Fibroblast of the aortic adventitia (primary cell): Measurements from ENCODE around the gene PDSS2. TPM values are rescaled to one million over a fixed set of nuclear protein-coding genes. Genes with fewer than 3 reads are reported as not detected.

Experiments used
- DNase-seq: peaks from one replicate; pipeline ENCODE4 v3.0.0-alpha.2; 2010; ENCODE audit warnings: low read depth
- H3K4me3 ChIP-seq: 2 replicates; pipeline ENCODE4 v1.5.1; 2011; ENCODE audit warnings: low read depth, mild to moderate bottlenecking, control low read depth, low read length, moderate library complexity
- total RNA-seq: library from RNA; depleted of rRNA; stranded (reverse); fragments of >200 nt; gene quantifications from 2 replicates; pipeline ENCODE4 v1.2.3, GENCODE V29; 2012; ENCODE audit warnings: low replicate concordance
- TF ChIP-seq, protein P1 (sequence below): IDR thresholded peaks from 2 replicates; pipeline ENCODE4 v1.5.1; 2011; ENCODE audit warnings: mild to moderate bottlenecking, low read length, control low read depth, inconsistent platforms; ENCODE audit not compliant: insufficient read depth

PDSS2 gene
- total RNA-seq, 1 donor: 14.4 TPM

DNA sequence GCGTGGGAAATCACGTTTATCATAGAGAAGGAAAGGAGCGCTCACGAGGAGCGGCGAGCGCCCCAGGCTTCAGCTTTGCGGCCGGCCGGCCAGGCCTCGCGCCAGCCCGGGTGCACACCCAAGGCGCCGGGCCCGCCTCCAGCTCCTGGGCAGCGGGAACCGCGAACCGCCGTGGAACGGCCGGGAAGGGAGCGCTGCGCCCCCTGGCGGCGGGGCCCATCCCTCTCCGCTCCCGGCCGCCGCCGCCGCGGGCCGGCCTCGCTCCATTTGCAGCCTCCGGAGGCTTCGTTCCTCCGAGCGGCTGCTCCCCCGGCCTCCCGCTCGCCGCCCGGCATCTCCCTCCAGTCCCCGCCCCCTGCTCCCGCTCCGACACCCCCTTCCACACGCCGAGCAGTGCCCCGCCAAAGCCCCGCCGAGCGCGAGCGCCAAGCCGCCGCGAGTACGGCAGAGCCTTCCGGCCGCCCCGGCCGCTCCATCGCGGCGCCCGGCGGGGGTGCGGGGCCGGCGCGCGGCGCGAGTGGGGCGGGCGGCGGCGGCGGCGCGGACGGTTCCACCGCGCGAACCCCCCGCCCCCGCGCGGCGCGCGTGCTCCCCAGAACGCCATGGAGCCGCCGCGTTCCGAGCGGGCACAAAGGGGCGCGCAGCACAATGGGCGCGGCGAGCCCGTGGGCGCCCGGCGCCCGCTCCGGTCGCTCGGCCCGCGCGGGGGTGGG lies 345.0 kb downstream of the PDSS2 start:
- TF ChIP-seq, protein P1, sequence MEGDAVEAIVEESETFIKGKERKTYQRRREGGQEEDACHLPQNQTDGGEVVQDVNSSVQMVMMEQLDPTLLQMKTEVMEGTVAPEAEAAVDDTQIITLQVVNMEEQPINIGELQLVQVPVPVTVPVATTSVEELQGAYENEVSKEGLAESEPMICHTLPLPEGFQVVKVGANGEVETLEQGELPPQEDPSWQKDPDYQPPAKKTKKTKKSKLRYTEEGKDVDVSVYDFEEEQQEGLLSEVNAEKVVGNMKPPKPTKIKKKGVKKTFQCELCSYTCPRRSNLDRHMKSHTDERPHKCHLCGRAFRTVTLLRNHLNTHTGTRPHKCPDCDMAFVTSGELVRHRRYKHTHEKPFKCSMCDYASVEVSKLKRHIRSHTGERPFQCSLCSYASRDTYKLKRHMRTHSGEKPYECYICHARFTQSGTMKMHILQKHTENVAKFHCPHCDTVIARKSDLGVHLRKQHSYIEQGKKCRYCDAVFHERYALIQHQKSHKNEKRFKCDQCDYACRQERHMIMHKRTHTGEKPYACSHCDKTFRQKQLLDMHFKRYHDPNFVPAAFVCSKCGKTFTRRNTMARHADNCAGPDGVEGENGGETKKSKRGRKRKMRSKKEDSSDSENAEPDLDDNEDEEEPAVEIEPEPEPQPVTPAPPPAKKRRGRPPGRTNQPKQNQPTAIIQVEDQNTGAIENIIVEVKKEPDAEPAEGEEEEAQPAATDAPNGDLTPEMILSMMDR: peak; percentile 57
- peak overlapping the region; percentile 62 for H3K4me3 ChIP-seq
- peak; percentile 82 for DNase-seq

DNA sequence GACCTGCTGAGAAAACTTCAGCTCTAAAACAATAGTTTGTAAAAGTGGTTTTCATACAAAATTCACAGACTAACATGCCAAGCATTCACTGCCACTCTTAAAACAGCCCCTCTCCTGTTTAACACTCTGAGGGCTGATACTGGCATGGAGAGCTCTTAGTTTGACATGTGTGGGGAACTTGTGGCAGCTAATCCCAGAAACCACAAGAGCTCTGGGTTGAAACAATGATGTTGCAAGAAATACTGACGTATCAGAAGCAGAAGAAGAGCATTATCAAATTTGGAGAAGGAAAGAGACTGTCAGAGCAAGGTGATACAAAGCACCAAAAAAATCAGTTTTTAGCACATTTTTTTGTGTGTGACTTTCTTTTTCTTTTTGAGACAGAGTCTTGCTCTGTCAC lies 349.2 kb downstream of the PDSS2 start:
- no peak for DNase-seq
- TF ChIP-seq, protein P1: no peak
- no peak overlapping the region for H3K4me3 ChIP-seq

DNA sequence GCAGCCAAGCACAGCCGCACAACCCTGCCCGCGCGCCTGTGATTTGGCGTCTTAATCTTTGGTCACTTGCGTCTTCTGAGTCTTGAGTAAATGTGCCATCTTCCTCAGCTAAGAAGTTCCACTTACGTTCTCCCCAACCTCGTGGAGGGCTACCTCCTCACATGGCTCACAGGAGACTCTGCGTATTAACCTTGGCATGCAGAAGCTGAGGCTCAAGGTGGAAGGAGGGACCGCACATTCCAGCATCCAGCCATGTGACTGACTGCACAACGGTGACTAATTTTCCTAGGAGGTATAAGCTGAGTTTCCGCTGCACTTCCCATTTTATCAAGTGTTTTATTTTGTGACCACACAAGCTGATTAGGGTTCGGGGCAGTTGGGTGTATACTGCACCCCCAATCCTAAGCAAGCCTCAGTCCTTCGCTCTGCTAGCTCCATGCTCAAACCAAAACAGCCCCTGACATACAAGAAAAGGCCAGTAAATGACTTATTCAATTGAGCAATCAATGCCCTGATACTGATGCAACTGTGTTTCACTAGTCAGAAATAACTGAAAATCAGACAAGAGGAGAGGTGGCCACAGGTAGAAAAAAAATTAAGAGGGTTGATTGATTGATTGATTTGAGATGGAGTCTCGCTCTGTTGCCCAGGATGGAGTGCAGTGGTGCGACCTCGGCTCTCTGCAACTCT lies 351.0 kb downstream of the PDSS2 start:
- H3K4me3 ChIP-seq: no peak overlapping the region
- TF ChIP-seq, protein P1: no peak
- DNase-seq: no peak

DNA sequence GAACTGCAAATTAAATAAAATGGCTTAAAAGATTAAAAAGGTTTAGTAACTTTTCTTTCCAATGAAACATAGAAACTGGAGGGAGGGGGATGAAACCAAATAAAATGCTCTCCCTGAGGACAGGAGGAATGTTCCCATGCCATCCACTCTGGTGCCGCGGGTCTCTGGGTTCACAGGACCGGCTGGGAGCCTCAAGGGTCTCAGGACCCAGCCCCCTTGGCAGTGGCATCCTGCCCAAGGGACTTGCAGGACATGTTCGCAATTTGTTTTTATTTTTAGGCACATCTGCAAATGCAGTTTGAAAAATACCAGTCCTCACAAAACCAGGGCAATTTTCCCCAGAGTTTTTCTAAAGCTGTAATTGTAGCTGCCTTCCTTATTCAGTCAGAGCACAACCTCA lies 351.6 kb downstream of the PDSS2 start:
- DNase-seq: no peak
- TF ChIP-seq, protein P1: no peak
- H3K4me3 ChIP-seq: no peak overlapping the region

DNA sequence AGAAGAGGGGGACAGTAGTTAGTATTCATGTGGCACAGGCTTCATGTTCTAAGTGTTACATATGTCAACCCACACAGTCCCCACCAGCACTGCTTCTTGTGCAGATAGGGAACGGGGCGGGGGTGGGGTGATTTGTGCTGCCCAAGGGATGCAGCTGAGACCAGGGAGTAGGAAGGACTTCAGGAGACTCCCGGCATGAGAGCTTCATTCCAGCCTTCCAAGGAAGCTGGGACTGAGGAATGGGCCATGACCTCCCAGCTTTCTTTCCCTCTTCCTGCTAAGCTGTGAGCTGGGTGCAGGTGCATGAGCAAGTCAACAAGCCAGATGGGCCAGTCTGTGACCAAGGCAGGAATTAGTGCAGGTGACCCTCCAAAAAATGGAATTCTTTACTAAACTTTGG lies 353.2 kb downstream of the PDSS2 start:
- H3K4me3 ChIP-seq: no peak overlapping the region
- no peak for DNase-seq
- TF ChIP-seq, protein P1: no peak

DNA sequence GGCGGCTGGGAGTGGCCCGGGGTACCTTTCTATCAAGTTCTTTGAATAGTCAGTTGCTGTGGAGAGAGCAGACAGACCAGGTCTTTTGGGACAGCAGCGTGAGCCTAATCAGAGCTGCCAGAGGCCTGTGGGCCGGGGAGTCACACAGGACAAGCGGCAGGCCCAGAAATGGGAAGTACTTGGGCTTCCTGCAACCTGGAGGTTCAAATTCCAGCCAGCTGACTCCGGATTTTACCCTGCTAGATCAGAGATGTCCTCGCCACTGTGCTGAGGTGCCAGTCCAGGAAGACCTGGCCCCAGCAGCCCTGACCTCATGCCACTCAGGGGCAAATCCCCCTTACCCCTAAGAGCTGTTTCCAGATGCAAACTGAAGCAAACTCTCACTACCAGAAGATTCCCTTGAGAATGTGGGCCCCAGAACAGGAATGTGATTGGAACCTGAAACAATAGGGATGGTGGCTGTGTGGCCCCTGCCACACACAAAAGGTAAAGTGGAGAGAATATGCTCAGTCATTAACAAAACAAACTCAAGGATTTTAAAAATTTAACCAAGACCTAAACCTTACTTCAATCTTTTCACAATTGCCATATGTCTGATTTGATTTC lies 353.8 kb downstream of the PDSS2 start:
- no peak for DNase-seq
- TF ChIP-seq, protein P1: no peak
- H3K4me3 ChIP-seq: no peak overlapping the region
